HEK293 (cell line): ENCODE results near the gene RBM20.

Source experiments
- MEIS1 ChIP-seq: sonication (generic); formaldehyde crosslinking; IDR thresholded peaks from 2 replicates; pipeline ENCODE4 v1.8.1; 2022; ENCODE audit warnings: missing genetic modification reagents, mild to moderate bottlenecking, borderline replicate concordance
- SCRT1 ChIP-seq: fragments of 450-650 bp; formaldehyde crosslinking; IDR thresholded peaks from 2 replicates; pipeline ENCODE4 v1.5.1; 2016; ENCODE audit warnings: missing biosample characterization, missing genetic modification characterization, borderline replicate concordance
- TCF7L2 ChIP-seq: IDR thresholded peaks from 2 replicates; pipeline ENCODE4 v1.6.1; 2011; ENCODE audit warnings: low read depth, mild to moderate bottlenecking, inconsistent platforms, low read length, moderate library complexity, borderline replicate concordance
- TRIM28 ChIP-seq: IDR thresholded peaks from 2 replicates; pipeline ENCODE4 v1.6.1; 2011; ENCODE audit warnings: low read length, control low read depth, borderline replicate concordance
- ZBTB8A ChIP-seq: fragments of 450-650 bp; formaldehyde crosslinking; IDR thresholded peaks from 2 replicates; pipeline ENCODE4 v1.5.1; 2016; ENCODE audit warnings: missing biosample characterization, missing genetic modification characterization
- ZNF426 ChIP-seq: fragments of 450-650 bp; formaldehyde crosslinking; IDR thresholded peaks from 2 replicates; pipeline ENCODE4 v1.5.1; 2017; ENCODE audit warnings: missing biosample characterization, missing genetic modification characterization, mild to moderate bottlenecking, inconsistent platforms, moderate library complexity
- ZNF561 ChIP-seq: fragments of 450-650 bp; IDR thresholded peaks from 2 replicates; pipeline ENCODE4 v1.5.1; 2018; ENCODE audit warnings: missing biosample characterization, missing genetic modification characterization, borderline replicate concordance
- ZNF626 ChIP-seq: fragments of 450-650 bp; sonication (Bioruptor Pico); formaldehyde crosslinking; IDR thresholded peaks from 2 replicates; pipeline ENCODE4 v1.5.1; 2018; ENCODE audit warnings: missing biosample characterization, missing genetic modification characterization, inconsistent platforms
- ZNF670 ChIP-seq: fragments of 450-650 bp; formaldehyde crosslinking; IDR thresholded peaks from 2 replicates; pipeline ENCODE4 v1.5.1; 2016; ENCODE audit warnings: missing biosample characterization, missing genetic modification characterization, low read depth
- ZNF76 ChIP-seq: fragments of 450-650 bp; formaldehyde crosslinking; IDR thresholded peaks from 2 replicates; pipeline ENCODE4; 2016; ENCODE audit warnings: low read depth, missing biosample characterization, missing genetic modification characterization, borderline replicate concordance
- TF ChIP-seq, protein P1 (sequence below): fragments of 450-650 bp; formaldehyde crosslinking; IDR thresholded peaks from 2 replicates; pipeline ENCODE4 v1.5.1; 2016; ENCODE audit warnings: missing biosample characterization, missing genetic modification characterization
- TF ChIP-seq, protein P2 (sequence below): fragments of 450-650 bp; formaldehyde crosslinking; IDR thresholded peaks from 2 replicates; pipeline ENCODE4 v1.5.1; 2016; ENCODE audit warnings: missing biosample characterization, missing genetic modification characterization, borderline replicate concordance
- TF ChIP-seq, protein P3 (sequence below): fragments of 450-650 bp; formaldehyde crosslinking; IDR thresholded peaks from 2 replicates; pipeline ENCODE4 v1.5.1; 2016; ENCODE audit warnings: missing biosample characterization, missing genetic modification characterization, low read depth
- TF ChIP-seq, protein P4 (sequence below): fragments of 450-650 bp; IDR thresholded peaks from 2 replicates; pipeline ENCODE4 v1.5.1; 2018; ENCODE audit warnings: missing biosample characterization, missing genetic modification characterization

DNA sequence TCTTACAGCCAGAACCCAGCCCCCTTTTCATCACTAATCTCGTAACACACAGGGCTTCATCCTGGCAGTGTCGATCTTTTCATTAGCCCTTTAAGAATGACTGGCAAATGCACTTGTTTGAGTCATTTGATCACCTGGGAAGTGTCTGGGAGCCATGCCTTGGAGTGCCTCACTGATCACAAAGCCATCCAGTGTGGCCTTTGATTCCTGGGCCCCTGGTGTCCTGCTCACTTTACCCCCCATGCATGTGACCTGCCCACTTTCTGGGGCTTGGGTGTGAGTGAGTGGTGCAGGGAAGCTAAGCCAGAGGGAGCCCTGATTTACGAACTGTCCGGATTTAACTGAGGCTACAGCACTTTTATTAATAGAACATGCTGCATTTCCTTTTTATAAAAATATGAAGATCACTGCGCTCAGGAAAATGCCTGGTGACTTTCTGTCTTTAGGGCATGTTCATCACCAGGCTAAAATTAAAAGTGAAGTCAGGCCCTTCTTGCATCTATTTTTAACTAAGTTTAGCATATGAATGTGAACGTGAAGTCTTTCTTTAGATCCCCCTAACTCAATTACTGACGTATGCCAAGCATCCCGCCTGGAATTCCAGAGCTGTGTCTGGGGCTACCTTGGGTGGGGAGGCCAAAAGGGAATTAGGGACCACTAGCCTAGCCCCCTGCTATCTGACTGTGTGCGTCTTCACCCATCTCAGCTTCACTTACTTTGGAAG is 23.6 kb downstream of the RBM20 start:
- TF ChIP-seq ZNF426 (no peak), ZNF76 (tag by site-specific recombination) (no peak), ZBTB8A (tag by site-specific recombination) (no peak), ZNF670 (tag by site-specific recombination) (no peak), SCRT1 (tag by site-specific recombination) (no peak), TRIM28 (no peak), TCF7L2 (no peak), ZNF626 (tag by site-specific recombination) (no peak), MEIS1 (CRISPR knock-in tag) (no peak), ZNF561 (tag by site-specific recombination) (no peak)
- TF ChIP-seq, protein P1, sequence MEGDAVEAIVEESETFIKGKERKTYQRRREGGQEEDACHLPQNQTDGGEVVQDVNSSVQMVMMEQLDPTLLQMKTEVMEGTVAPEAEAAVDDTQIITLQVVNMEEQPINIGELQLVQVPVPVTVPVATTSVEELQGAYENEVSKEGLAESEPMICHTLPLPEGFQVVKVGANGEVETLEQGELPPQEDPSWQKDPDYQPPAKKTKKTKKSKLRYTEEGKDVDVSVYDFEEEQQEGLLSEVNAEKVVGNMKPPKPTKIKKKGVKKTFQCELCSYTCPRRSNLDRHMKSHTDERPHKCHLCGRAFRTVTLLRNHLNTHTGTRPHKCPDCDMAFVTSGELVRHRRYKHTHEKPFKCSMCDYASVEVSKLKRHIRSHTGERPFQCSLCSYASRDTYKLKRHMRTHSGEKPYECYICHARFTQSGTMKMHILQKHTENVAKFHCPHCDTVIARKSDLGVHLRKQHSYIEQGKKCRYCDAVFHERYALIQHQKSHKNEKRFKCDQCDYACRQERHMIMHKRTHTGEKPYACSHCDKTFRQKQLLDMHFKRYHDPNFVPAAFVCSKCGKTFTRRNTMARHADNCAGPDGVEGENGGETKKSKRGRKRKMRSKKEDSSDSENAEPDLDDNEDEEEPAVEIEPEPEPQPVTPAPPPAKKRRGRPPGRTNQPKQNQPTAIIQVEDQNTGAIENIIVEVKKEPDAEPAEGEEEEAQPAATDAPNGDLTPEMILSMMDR (tag by site-specific recombination), result no peak
- TF ChIP-seq, protein P2, sequence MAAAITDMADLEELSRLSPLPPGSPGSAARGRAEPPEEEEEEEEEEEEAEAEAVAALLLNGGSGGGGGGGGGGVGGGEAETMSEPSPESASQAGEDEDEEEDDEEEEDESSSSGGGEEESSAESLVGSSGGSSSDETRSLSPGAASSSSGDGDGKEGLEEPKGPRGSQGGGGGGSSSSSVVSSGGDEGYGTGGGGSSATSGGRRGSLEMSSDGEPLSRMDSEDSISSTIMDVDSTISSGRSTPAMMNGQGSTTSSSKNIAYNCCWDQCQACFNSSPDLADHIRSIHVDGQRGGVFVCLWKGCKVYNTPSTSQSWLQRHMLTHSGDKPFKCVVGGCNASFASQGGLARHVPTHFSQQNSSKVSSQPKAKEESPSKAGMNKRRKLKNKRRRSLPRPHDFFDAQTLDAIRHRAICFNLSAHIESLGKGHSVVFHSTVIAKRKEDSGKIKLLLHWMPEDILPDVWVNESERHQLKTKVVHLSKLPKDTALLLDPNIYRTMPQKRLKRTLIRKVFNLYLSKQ (tag by site-specific recombination), result no peak
- TF ChIP-seq, protein P3, sequence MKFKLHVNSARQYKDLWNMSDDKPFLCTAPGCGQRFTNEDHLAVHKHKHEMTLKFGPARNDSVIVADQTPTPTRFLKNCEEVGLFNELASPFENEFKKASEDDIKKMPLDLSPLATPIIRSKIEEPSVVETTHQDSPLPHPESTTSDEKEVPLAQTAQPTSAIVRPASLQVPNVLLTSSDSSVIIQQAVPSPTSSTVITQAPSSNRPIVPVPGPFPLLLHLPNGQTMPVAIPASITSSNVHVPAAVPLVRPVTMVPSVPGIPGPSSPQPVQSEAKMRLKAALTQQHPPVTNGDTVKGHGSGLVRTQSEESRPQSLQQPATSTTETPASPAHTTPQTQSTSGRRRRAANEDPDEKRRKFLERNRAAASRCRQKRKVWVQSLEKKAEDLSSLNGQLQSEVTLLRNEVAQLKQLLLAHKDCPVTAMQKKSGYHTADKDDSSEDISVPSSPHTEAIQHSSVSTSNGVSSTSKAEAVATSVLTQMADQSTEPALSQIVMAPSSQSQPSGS (tag by site-specific recombination), result no peak
- TF ChIP-seq, protein P4, sequence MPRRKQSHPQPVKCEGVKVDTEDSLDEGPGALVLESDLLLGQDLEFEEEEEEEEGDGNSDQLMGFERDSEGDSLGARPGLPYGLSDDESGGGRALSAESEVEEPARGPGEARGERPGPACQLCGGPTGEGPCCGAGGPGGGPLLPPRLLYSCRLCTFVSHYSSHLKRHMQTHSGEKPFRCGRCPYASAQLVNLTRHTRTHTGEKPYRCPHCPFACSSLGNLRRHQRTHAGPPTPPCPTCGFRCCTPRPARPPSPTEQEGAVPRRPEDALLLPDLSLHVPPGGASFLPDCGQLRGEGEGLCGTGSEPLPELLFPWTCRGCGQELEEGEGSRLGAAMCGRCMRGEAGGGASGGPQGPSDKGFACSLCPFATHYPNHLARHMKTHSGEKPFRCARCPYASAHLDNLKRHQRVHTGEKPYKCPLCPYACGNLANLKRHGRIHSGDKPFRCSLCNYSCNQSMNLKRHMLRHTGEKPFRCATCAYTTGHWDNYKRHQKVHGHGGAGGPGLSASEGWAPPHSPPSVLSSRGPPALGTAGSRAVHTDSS (tag by site-specific recombination), result no peak
